Measurements from ENCODE around the gene LINGO3.

GRCh38 chr19:2269244-2270156, 38.5 kb downstream of the LINGO3 start:
- TF ChIP-seq CTCF (IDR thresholded peaks at IDR 0.05) (peak in 2 of 3 experiments; percentile 47 to 71), POLR2A (IDR thresholded peaks at IDR 0.05) (peak; percentile 100)

Measured in testis (tissue), 2 donors.